HepG2 (cell line): ENCODE measurements around the gene SEC24D. TPM values are rescaled to one million over a fixed set of nuclear protein-coding genes. Genes with fewer than 3 reads are reported as not detected.

Source experiments
- ATAC-seq: fragments of 200-7000 bp; cut with Tn5 transposase; 3 replicates; pipeline ENCODE4 v1.9.1; 2020; ENCODE audit warnings: mild to moderate bottlenecking, moderate library complexity
- BruUV-seq: library from RNA; stranded (reverse); fragments of 400-500 nt; replicated peaks from 2 replicates; lab custom pipeline; 2021; lab: Mats Ljungman, UMichigan
- CTCF ChIA-PET: fragments of 300-600 bp; formaldehyde crosslinking; extraction: SDS; loops from one replicate; lab custom pipeline; 2021; ENCODE audit warnings: low total read pairs, inconsistent platforms, low intra/inter-chr PET ratio; lab: Yijun Ruan, JAX
- POLR2A ChIA-PET: fragments of 350-600 bp; sonication (Branson Sonifier 250); formaldehyde crosslinking; loops from one replicate; lab custom pipeline; 2020; ENCODE audit warnings: antibody characterized with exemption, inconsistent platforms; lab: Yijun Ruan, JAX
- DNase-seq: peaks from one replicate; pipeline ENCODE4 v3.0.0-alpha.2; 2015; ENCODE audit warnings: low spot score
- FAIRE-seq: peaks from 3 replicates; lab custom pipeline; 2011; peaks lifted over from hg19 to GRCh38; lab: Jason Lieb, UNC
- H2AFZ ChIP-seq: one replicate; pipeline ENCODE4 v1.6.1; 2011; ENCODE audit warnings: low read length, inconsistent platforms
- H3K27ac ChIP-seq: fragments of 300-600 bp; 3 replicates; pipeline ENCODE4 v1.8.0; 2011; ENCODE audit warnings: mixed run types, mild to moderate bottlenecking, mixed read lengths, low read length, inconsistent platforms; ENCODE audit not compliant: insufficient read depth; ENCODE audit errors: extremely low read length
- H3K27me3 ChIP-seq, 2 experiments: fragments of 200-600 bp in 1 of 2; 2 replicates in 1 of 2; 3 replicates in 1 of 2; pipeline versions ENCODE4 v1.6.0 to v1.8.0; 2011; ENCODE audit warnings: low read length in 2 of 2, mild to moderate bottlenecking in 2 of 2, moderate library complexity in 2 of 2, inconsistent platforms in 1 of 2; ENCODE audit not compliant: insufficient read depth in 2 of 2, control insufficient read depth in 1 of 2
- H3K36me3 ChIP-seq, 2 experiments: fragments of 200-600 bp in 1 of 2; replicated peaks in 1 of 2; 2 replicates in 1 of 2; 3 replicates in 1 of 2; pipeline versions ENCODE4 v1.5.1 to v1.8.0; 2011; ENCODE audit warnings: low read length in 2 of 2, inconsistent platforms in 1 of 2; ENCODE audit not compliant: insufficient read depth in 2 of 2, control insufficient read depth in 1 of 2
- H3K4me1 ChIP-seq: 2 replicates; pipeline ENCODE4 v1.5.1; 2012; ENCODE audit warnings: low read length, inconsistent platforms; ENCODE audit not compliant: insufficient read depth
- H3K4me2 ChIP-seq: 2 replicates; pipeline ENCODE4 v1.6.0; 2011; ENCODE audit warnings: low read depth, low read length, inconsistent platforms
- H3K4me3 ChIP-seq, 3 experiments: fragments of 200-600 bp in 1 of 3; sonication (generic), shearing (Covaris generic) in 1 of 3; replicated peaks in 1 of 3; 2 replicates each; pipeline ENCODE4 v1.5.1; 2011 to 2016; ENCODE audit warnings: low read length in 3 of 3, inconsistent platforms in 2 of 3, low read depth in 2 of 3, mild to moderate bottlenecking in 2 of 3, control low read depth in 1 of 3, mixed read lengths in 1 of 3; ENCODE audit not compliant: insufficient read depth in 1 of 3
- H3K79me2 ChIP-seq: one replicate; pipeline ENCODE4 v1.6.1; 2011; ENCODE audit warnings: low read length, inconsistent platforms; ENCODE audit not compliant: insufficient read depth
- H3K9ac ChIP-seq: 2 replicates; pipeline ENCODE4 v1.6.0; 2011; ENCODE audit warnings: mild to moderate bottlenecking, low read depth, low read length, inconsistent platforms; ENCODE audit not compliant: insufficient read depth
- H3K9me3 ChIP-seq: 2 replicates; pipeline ENCODE4 v1.5.1; 2012; ENCODE audit warnings: mild to moderate bottlenecking, low read length
- H4K20me1 ChIP-seq: 2 replicates; pipeline ENCODE4 v1.6.0; 2011; ENCODE audit warnings: inconsistent platforms, mild to moderate bottlenecking, low read length, moderate library complexity; ENCODE audit not compliant: insufficient read depth
- E2F5 ChIP-seq: sonication (generic); formaldehyde crosslinking; conservative IDR thresholded peaks from 2 replicates; pipeline ENCODE4 v1.4.0; 2020; ENCODE audit warnings: missing genetic modification reagents
- FIP1L1 ChIP-seq: fragments of 200-400 bp; formaldehyde crosslinking; IDR thresholded peaks from 2 replicates; pipeline ENCODE4 v1.6.1; 2018; ENCODE audit warnings: low read depth, mild to moderate bottlenecking, low read length, moderate library complexity, borderline replicate concordance; ENCODE audit not compliant: insufficient read depth
- MAF1 ChIP-seq: sonication (generic); formaldehyde crosslinking; IDR thresholded peaks from 2 replicates; pipeline ENCODE4 v1.5.0; 2020; ENCODE audit warnings: missing genetic modification reagents, borderline replicate concordance
- MTA1 ChIP-seq: sonication (generic); formaldehyde crosslinking; IDR thresholded peaks from 2 replicates; pipeline ENCODE4 v1.4.0; 2020; ENCODE audit warnings: missing genetic modification reagents, mild to moderate bottlenecking, borderline replicate concordance
- PAWR ChIP-seq: sonication (generic); formaldehyde crosslinking; IDR thresholded peaks from 2 replicates; pipeline ENCODE4 v1.4.0; 2020; ENCODE audit warnings: missing genetic modification reagents, mild to moderate bottlenecking, borderline replicate concordance
- ZNF20 ChIP-seq: sonication (generic); formaldehyde crosslinking; IDR thresholded peaks from 2 replicates; pipeline ENCODE4 v1.4.0; 2020; ENCODE audit warnings: mild to moderate bottlenecking, moderate library complexity, missing genetic modification reagents
- in situ Hi-C: cut with HindIII; loops from 2 replicates; pipeline ENCODE4 v1.10.0; 2017; ENCODE audit warnings: low pct_unique_long_range_greater_than_20kb; ENCODE audit not compliant: extremely low pct_ligation_motif_present
- intact Hi-C: fragments of 100-400 bp; cut with micrococcal nuclease; formaldehyde crosslinking; loops from one replicate; pipeline ENCODE4 v1.10.0; 2022; ENCODE audit not compliant: unreplicated experiment
- polyA plus RNA-seq, 8 experiments: library from polyadenylated mRNA; depleted of rRNA in 3 of 8; stranded (reverse) in 7 of 8; unstranded in 1 of 8; fragments of >200 nt; fragmentation: Illumina TruSeq in 4 of 8; extraction: Trizol in 4 of 8; gene quantifications; 2 replicates each; pipeline versions ENCODE4 v1.2.1 to v1.2.3, GENCODE V29; 2011 to 2016; ENCODE audit warnings: low read depth in 4 of 8, missing spikeins in 1 of 8, mixed read lengths in 1 of 8; ENCODE audit not compliant: insufficient read depth in 1 of 8
- total RNA-seq, 5 experiments: library from RNA; depleted of rRNA; stranded (reverse); fragments of >200 nt; fragmentation: Illumina TruSeq; extraction: Trizol; gene quantifications; 2 replicates each; pipeline ENCODE4 v1.2.3, GENCODE V29; 2016; ENCODE audit warnings: low read depth in 1 of 5

SEC24D gene
- total and polyA plus RNA-seq, 2 of the 13 experiments (the other 11 are each of a cell fraction or from before 2014, with no cell fraction given): 30.0 to 51.1 TPM

- TF ChIP-seq FIP1L1 (no peak), PAWR (CRISPR knock-in tag) (no peak), MAF1 (CRISPR knock-in tag) (no peak), ZNF20 (CRISPR knock-in tag) (no peak)
Observed at GRCh38 chr4:118753685-118754084, 82.2 kb downstream of the SEC24D start (continued).

GRCh38 chr4:118753096-118753495, 82.8 kb downstream of the SEC24D start:
- no peak for DNase-seq
- H4K20me1 ChIP-seq: peaks cover under 1% of the 10 kb centered on the region; the same call in 1 of the 2 replicates
- FAIRE-seq: no peak
- no peaks in the 10 kb centered on the region for H3K79me2 ChIP-seq
- POLR2A ChIA-PET: no interaction called here
- no TSS peak for BruUV-seq
- no peak overlapping the region for H3K4me2 ChIP-seq
- no peak for ATAC-seq
- intact Hi-C loops: no loop called here
- CTCF ChIA-PET: no interaction called here
- H3K9me3 ChIP-seq: no peaks in the 10 kb centered on the region
- H3K36me3 ChIP-seq: peaks cover 10 to 36% of the 10 kb centered on the region in 2 experiments
- H3K9ac ChIP-seq: no peak overlapping the region
- no peak overlapping the region for H2AFZ ChIP-seq
- TF ChIP-seq E2F5 (CRISPR knock-in tag): no peak
- TF ChIP-seq MTA1 (CRISPR knock-in tag): no peak
- no peak overlapping the region for H3K27ac ChIP-seq
- no peak overlapping the region for H3K4me3 ChIP-seq
- H3K27me3 ChIP-seq: no peaks in the 10 kb centered on the region; a peak in 1 of 5 replicates
- in situ Hi-C loops: no loop called here
- H3K4me1 ChIP-seq: peaks cover 32% of the 10 kb centered on the region
